ENCODE data around the gene SLC25A47.
"Not testable (repeated sequence)": the region's sequence is repeated elsewhere in the genome, so short reads cannot be mapped to it uniquely, and the experiment has no call there.

Gene SLC25A47

DNA sequence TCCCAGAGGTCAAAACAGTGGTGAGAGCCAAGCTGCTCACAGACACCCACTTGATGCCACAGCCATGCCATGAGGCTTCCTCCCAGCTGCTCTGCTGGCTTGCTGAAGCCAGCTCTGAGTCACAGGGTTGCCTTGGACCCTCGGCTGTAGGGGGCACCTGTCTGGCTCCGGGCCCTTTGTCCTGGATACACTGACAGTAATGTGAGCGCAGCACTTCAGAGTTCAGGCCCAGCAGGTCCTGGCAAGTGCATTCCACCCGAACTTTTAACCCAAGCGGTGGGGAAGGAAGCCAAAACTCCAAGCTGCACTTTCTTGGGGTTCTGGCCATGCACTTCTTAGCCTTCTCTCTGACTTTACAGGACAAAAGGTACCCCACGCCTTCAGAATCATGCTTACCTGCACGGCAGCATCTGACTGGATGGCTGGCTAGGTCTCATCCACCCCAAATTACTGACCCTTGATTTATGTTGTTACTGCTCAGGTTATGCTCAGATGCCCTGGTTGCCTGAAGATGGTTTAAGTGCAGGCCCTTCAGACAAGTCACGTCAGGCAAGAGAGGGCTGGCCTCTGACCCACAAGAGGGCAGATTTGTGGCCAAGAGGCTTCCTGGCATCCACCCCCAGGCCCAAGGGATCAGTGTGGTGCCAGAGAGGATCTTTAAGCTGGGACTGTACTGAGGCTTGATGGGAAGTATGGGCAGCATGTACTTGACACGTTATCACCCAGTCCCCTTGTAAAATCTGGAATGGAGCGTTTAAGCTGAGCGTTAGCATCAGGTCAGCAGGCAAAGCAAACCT lies 41.7 kb upstream of the SLC25A47 start:
- DNase-seq (ENCODE audit: low spot score): no peak
- in situ Hi-C loops (cut with MboI; ENCODE audit: low pct_unique_long_range_greater_than_20kb, low sequenced_read_pairs, unreplicated experiment): no loop called here
- TF ChIP-seq, protein P1, sequence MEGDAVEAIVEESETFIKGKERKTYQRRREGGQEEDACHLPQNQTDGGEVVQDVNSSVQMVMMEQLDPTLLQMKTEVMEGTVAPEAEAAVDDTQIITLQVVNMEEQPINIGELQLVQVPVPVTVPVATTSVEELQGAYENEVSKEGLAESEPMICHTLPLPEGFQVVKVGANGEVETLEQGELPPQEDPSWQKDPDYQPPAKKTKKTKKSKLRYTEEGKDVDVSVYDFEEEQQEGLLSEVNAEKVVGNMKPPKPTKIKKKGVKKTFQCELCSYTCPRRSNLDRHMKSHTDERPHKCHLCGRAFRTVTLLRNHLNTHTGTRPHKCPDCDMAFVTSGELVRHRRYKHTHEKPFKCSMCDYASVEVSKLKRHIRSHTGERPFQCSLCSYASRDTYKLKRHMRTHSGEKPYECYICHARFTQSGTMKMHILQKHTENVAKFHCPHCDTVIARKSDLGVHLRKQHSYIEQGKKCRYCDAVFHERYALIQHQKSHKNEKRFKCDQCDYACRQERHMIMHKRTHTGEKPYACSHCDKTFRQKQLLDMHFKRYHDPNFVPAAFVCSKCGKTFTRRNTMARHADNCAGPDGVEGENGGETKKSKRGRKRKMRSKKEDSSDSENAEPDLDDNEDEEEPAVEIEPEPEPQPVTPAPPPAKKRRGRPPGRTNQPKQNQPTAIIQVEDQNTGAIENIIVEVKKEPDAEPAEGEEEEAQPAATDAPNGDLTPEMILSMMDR (IDR thresholded peaks at IDR 0.05; ENCODE audit: extremely low read depth, insufficient read depth, missing control alignments): no peak

- no peak for DNase-seq (ENCODE audit: low spot score)
- TF ChIP-seq, protein P1 (IDR thresholded peaks at IDR 0.05; ENCODE audit: extremely low read depth, insufficient read depth, missing control alignments): no peak
- in situ Hi-C loops (cut with MboI; ENCODE audit: low pct_unique_long_range_greater_than_20kb, low sequenced_read_pairs, unreplicated experiment): no loop called here
Observed at GRCh38 chr14:100282083-100282350, 41.1 kb upstream of the SLC25A47 start.

GRCh38 chr14:100282766-100283419 lies 40.2 kb upstream of the SLC25A47 start:
- no peak for DNase-seq (ENCODE audit: low spot score)
- TF ChIP-seq, protein P1 (IDR thresholded peaks at IDR 0.05; ENCODE audit: extremely low read depth, insufficient read depth, missing control alignments): no peak
- in situ Hi-C loops (cut with MboI; ENCODE audit: low pct_unique_long_range_greater_than_20kb, low sequenced_read_pairs, unreplicated experiment): no loop called here

GRCh38 chr14:100283436-100283835 lies 39.7 kb upstream of the SLC25A47 start:
- in situ Hi-C loops (cut with MboI; ENCODE audit: low pct_unique_long_range_greater_than_20kb, low sequenced_read_pairs, unreplicated experiment); DNase-seq (ENCODE audit: low spot score): not testable (repeated sequence)

DNA sequence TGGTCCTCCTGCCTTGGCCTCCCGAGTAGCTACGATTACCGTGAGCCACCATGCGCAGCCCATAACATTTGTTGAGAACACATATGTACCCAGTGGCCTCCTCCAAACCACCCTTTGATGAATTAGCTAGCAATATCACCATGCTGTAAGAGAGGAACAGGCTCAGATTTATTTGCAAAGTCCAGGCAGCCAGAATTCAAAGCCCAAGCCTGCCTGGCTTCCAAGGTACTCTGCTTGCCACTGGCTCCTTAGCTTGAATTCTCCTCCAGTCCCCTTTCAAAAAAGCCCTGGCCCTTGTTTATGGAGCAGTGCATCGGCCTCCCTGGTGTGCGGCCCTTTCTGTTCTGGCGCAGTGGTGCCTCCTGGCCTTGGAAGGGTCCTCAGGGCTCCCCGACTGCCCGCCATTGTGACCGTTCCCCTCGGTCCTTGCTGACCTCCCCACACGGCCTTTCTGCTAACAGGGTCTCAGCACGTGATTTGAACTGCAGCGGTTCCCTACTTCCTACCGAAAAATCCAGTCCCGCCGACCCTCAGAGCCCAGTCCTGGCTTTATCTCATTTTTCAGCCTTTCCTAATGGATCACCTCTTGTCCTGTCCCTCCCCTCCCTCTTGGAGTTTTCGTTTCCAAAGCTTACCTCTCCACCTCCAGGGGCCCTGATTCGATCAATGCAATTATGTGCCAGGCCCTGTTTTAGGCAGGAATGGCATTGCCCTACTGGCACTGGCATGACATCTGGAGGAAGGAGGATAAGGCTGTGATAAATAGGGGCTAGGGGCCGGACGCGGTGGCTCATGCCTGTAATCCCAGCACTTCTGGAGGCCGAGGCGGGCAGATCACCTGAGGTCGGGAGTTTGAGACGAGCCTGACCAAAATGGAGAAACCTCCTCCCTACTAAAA lies 38.9 kb upstream of the SLC25A47 start:
- no peak for DNase-seq (ENCODE audit: low spot score)
- in situ Hi-C loops (cut with MboI; ENCODE audit: low pct_unique_long_range_greater_than_20kb, low sequenced_read_pairs, unreplicated experiment): no loop called here
- TF ChIP-seq, protein P1 (IDR thresholded peaks at IDR 0.05; ENCODE audit: extremely low read depth, insufficient read depth, missing control alignments): no peak

GRCh38 chr14:100285021-100285912 lies 37.9 kb upstream of the SLC25A47 start:
- in situ Hi-C loops (cut with MboI; ENCODE audit: low pct_unique_long_range_greater_than_20kb, low sequenced_read_pairs, unreplicated experiment): no loop called here
- DNase-seq (ENCODE audit: low spot score): peak; percentile 97
- TF ChIP-seq, protein P1 (IDR thresholded peaks at IDR 0.05; ENCODE audit: extremely low read depth, insufficient read depth, missing control alignments): peak; percentile 93
